ENCODE results near the gene ADGRG1. TPM values are rescaled to one million over a fixed set of nuclear protein-coding genes. Genes with fewer than 3 reads are reported as not detected.

Gene ADGRG1
- total and polyA plus RNA-seq, 12 donors = 11.1 to 46.3 (median 19.0) TPM

DNA sequence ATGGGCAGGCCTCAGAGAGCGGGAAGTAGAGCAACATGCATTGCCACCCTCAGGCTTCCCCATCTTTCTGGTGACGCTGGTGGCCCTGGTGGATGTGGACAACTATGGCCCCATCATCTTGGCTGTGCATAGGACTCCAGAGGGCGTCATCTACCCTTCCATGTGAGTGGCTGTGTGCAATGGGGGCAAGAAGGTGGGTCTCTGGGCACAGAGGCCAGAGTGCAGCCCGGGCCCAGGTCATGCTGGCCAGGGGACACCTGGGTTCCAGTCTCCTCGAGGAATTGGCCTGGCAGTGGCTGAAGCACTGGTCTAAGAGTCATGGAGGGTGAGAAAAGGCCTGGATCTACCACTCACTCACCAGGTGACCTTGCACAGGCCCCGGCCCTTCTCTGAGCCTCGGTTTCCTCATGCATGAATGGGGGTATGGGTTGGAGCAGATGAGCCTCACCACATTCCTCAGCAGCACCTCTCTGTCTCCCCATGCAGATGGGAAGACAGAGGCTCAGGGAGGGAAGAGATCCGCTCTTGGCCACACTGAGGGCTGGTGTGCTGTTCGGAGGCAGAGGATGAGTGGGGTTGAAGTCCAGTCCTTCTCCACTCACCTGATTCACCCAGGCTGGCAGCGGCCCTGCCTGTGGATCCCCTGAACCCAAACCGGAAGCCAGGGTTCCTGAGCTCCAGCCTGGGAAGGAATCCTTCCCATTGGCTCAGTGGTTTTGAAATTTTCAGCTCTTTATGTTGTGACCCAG is 32.5 kb downstream of the ADGRG1 start:
- ATAC-seq (no peak), DNase-seq (no peak)
- no peak overlapping the region for H3K4me3 ChIP-seq
- WGBS, 2 donors = 92% methylated on average over 11 of the region's 11 CpGs
- peaks cover 0 to 85% (median 7%) of the 10 kb centered on the region in 9 donors for H3K36me3 ChIP-seq
- H3K27ac ChIP-seq = no peak overlapping the region
- H3K9me3 ChIP-seq = no peaks in the 10 kb centered on the region
- H3K27me3 ChIP-seq = no peaks in the 10 kb centered on the region
- intact Hi-C loops (cut with DNase I) = no loop called here
- TF ChIP-seq, protein P1, sequence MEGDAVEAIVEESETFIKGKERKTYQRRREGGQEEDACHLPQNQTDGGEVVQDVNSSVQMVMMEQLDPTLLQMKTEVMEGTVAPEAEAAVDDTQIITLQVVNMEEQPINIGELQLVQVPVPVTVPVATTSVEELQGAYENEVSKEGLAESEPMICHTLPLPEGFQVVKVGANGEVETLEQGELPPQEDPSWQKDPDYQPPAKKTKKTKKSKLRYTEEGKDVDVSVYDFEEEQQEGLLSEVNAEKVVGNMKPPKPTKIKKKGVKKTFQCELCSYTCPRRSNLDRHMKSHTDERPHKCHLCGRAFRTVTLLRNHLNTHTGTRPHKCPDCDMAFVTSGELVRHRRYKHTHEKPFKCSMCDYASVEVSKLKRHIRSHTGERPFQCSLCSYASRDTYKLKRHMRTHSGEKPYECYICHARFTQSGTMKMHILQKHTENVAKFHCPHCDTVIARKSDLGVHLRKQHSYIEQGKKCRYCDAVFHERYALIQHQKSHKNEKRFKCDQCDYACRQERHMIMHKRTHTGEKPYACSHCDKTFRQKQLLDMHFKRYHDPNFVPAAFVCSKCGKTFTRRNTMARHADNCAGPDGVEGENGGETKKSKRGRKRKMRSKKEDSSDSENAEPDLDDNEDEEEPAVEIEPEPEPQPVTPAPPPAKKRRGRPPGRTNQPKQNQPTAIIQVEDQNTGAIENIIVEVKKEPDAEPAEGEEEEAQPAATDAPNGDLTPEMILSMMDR (IDR thresholded peaks at IDR 0.05) = no peak
- H3K4me1 ChIP-seq = peaks cover 0 to 5% (median 0%) of the 10 kb centered on the region in 9 donors

GRCh38 chr16:57661510-57661909 is 33.1 kb downstream of the ADGRG1 start:
- Histone ChIP-seq H3K9me3 (no peaks in the 10 kb centered on the region), H3K27me3 (no peaks in the 10 kb centered on the region), H3K4me3 (no peak overlapping the region), H3K27ac (no peak overlapping the region), H3K36me3 (peaks cover 0 to 79% (median 7%) of the 10 kb centered on the region in 9 donors), H3K4me1 (peaks cover 0 to 5% (median 0%) of the 10 kb centered on the region in 9 donors)
- no peak for DNase-seq
- intact Hi-C loops (cut with DNase I) = no loop called here
- 80 to 95% methylated on average over 7 of the region's 7 CpGs for WGBS, 2 donors
- TF ChIP-seq, protein P1 (IDR thresholded peaks at IDR 0.05) = no peak
- ATAC-seq = no peak

DNA sequence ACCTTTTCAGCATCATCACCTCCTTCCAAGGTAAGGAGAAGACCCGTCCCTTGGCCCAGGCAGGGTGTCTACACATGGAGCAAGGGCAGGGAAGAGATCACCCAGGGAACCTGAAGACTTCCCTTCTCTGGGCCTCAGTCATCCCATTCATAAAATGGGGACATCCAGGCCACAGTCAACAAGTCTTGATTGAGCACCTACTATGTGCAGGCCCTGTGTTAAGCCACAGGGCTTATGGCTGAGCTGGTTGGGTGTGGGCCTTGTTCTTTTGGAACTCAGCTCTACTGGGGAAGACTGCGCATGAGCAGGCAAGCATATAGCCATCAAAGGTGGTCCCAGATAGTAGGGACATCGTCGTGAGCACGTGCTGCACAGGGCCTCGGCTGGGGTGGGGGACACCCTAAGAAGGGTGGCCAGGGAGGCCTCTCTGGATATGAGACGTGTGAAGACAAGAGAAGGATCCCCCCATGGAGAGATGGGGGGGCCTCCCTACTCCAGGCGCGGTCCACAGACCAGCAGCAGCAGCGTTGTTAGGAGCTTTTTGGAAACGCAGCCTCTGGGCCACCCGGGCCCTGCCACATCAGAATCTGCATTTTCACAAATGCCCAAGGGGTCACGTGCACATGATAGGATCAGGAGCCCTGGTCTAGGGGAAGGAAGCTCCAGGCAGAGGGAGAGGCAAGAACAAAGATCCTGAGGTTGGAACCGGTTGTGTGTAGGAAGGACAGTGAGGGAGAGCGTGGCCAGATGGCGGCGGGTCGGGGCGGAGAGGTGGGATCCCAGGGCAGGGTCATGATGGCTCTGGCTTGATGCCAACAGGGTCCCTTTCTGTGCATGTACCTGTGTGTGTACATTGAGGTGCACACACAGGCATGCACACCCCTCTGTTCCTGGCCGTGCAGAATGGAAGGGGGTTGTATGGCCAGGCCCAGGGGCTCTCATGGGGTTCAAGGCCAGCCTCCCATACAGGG is 33.8 kb downstream of the ADGRG1 start:
- peaks cover 0 to 4% (median 0%) of the 10 kb centered on the region in 7 donors for H3K27me3 ChIP-seq
- intact Hi-C loops (cut with DNase I) = no loop called here
- ATAC-seq = no peak
- DNase-seq = no peak
- H3K36me3 ChIP-seq = peaks cover 0 to 72% (median 5%) of the 10 kb centered on the region in 9 donors
- peaks cover 0 to 11% (median 0%) of the 10 kb centered on the region in 9 donors for H3K4me1 ChIP-seq
- TF ChIP-seq, protein P1 (IDR thresholded peaks at IDR 0.05) = no peak
- 87 to 92% methylated on average over 20 of the region's 20 CpGs for WGBS, 2 donors
- no peak overlapping the region for H3K27ac ChIP-seq
- H3K9me3 ChIP-seq = no peaks in the 10 kb centered on the region
- no peak overlapping the region for H3K4me3 ChIP-seq

DNA sequence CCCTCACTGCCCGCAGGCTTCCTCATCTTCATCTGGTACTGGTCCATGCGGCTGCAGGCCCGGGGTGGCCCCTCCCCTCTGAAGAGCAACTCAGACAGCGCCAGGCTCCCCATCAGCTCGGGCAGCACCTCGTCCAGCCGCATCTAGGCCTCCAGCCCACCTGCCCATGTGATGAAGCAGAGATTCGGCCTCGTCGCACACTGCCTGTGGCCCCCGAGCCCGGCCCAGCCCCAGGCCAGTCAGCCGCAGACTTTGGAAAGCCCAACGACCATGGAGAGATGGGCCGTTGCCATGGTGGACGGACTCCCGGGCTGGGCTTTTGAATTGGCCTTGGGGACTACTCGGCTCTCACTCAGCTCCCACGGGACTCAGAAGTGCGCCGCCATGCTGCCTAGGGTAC is 35.0 kb downstream of the ADGRG1 start:
- H3K9me3 ChIP-seq = no peaks in the 10 kb centered on the region
- H3K27me3 ChIP-seq = peaks cover 0 to 14% (median 0%) of the 10 kb centered on the region in 7 donors
- TF ChIP-seq, protein P1 (IDR thresholded peaks at IDR 0.05) = no peak
- peaks cover 0 to 21% (median 0%) of the 10 kb centered on the region in 9 donors for H3K4me1 ChIP-seq
- peaks cover 0 to 60% (median 5%) of the 10 kb centered on the region in 9 donors for H3K36me3 ChIP-seq
- WGBS, 2 donors = 92 to 93% methylated on average over 21 of the region's 21 CpGs
- no peak overlapping the region for H3K27ac ChIP-seq
- intact Hi-C loops (cut with DNase I) = no loop called here
- DNase-seq (no peak), ATAC-seq (no peak)
- H3K4me3 ChIP-seq = no peak overlapping the region
